ENCODE data around the gene PPAN.

GRCh38 chr19:10115392-10116084, 9.4 kb downstream of the PPAN start:
- no peak for TF ChIP-seq CTCF (IDR thresholded peaks at IDR 0.05 in 2 of 3, conservative IDR thresholded peaks at IDR 0.05 in 1 of 3; ENCODE audit: borderline replicate concordance in 1 of 3, insufficient read depth in 1 of 3, low read depth in 2 of 3, low read length in 2 of 3)
- TF ChIP-seq EGR1 (IDR thresholded peaks at IDR 0.05; ENCODE audit: low read depth) = no peak
- TF ChIP-seq ZNF274 (IDR thresholded peaks at IDR 0.05; ENCODE audit: low read depth, low read length) = no peak
- no peak for TF ChIP-seq EZH2 (IDR thresholded peaks at IDR 0.05)
- no peak for TF ChIP-seq POLR2A (IDR thresholded peaks at IDR 0.05; ENCODE audit: borderline replicate concordance, extremely low read depth, insufficient read depth, insufficient read length)
- TF ChIP-seq EZH2phosphoT487 (IDR thresholded peaks at IDR 0.05; ENCODE audit: borderline replicate concordance) = no peak
- no peak for TF ChIP-seq SP1 (IDR thresholded peaks at IDR 0.05; ENCODE audit: low read depth)
- no peak for TF ChIP-seq SRF (IDR thresholded peaks at IDR 0.05; ENCODE audit: low read depth)
- TF ChIP-seq RAD21 (IDR thresholded peaks at IDR 0.05; ENCODE audit: low read depth) = no peak
- peak; percentile 2; the same call in 1 of the 2 replicates for TF ChIP-seq POLR2AphosphoS5 (IDR thresholded peaks at IDR 0.05; ENCODE audit: low read depth, low read length)
- no peak for TF ChIP-seq CEBPB (IDR thresholded peaks at IDR 0.05; ENCODE audit: low read depth)
- TF ChIP-seq REST (IDR thresholded peaks at IDR 0.05; ENCODE audit: low read depth) = no peak
- 0 out of 2 replicates have a peak, but pooled peaks have one; percentile 9 for TF ChIP-seq SIN3A (IDR thresholded peaks at IDR 0.05; ENCODE audit: low read depth)
- peak; percentile 12; the same call in 1 of the 2 replicates for TF ChIP-seq JUND (IDR thresholded peaks at IDR 0.05)
